ENCODE measurements around the gene KCNT1. TPM values are rescaled to one million over a fixed set of nuclear protein-coding genes. Genes with fewer than 3 reads are reported as not detected.

The KCNT1 gene
- total RNA-seq, 1 donor from 2014 or later: not detected

GRCh38 chr9:135674977-135675376 is 27.0 kb upstream of the KCNT1 start:
- Mint-ChIP-seq H3K4me3 (no peak overlapping the region), H3K9me3 (no peaks in the 10 kb centered on the region), H3K4me1 (no peaks in the 10 kb centered on the region), H3K27ac (no peak overlapping the region), H3K36me3 (ENCODE audit: low read depth) (no peaks in the 10 kb centered on the region), H3K27me3 (no peaks in the 10 kb centered on the region)
- ATAC-seq (ENCODE audit: low read depth) (no peak), DNase-seq (no peak)
- POLR2A ChIA-PET: no interaction called here
- TF ChIP-seq, protein P1, sequence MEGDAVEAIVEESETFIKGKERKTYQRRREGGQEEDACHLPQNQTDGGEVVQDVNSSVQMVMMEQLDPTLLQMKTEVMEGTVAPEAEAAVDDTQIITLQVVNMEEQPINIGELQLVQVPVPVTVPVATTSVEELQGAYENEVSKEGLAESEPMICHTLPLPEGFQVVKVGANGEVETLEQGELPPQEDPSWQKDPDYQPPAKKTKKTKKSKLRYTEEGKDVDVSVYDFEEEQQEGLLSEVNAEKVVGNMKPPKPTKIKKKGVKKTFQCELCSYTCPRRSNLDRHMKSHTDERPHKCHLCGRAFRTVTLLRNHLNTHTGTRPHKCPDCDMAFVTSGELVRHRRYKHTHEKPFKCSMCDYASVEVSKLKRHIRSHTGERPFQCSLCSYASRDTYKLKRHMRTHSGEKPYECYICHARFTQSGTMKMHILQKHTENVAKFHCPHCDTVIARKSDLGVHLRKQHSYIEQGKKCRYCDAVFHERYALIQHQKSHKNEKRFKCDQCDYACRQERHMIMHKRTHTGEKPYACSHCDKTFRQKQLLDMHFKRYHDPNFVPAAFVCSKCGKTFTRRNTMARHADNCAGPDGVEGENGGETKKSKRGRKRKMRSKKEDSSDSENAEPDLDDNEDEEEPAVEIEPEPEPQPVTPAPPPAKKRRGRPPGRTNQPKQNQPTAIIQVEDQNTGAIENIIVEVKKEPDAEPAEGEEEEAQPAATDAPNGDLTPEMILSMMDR (IDR thresholded peaks at IDR 0.05): no peak
- CTCF ChIA-PET: no interaction called here
- intact Hi-C loops (cut with micrococcal nuclease): no loop called here

GRCh38 chr9:135676891-135677290 is 25.1 kb upstream of the KCNT1 start:
- DNase-seq (no peak), ATAC-seq (ENCODE audit: low read depth) (no peak)
- no peaks in the 10 kb centered on the region for H3K9me3 Mint-ChIP-seq
- TF ChIP-seq, protein P1 (IDR thresholded peaks at IDR 0.05): no peak
- no peaks in the 10 kb centered on the region for H3K36me3 Mint-ChIP-seq (ENCODE audit: low read depth)
- no peak overlapping the region for H3K27ac Mint-ChIP-seq
- intact Hi-C loops (cut with micrococcal nuclease): no loop called here
- H3K4me3 Mint-ChIP-seq: no peak overlapping the region
- H3K27me3 Mint-ChIP-seq: no peaks in the 10 kb centered on the region
- POLR2A ChIA-PET: no interaction called here
- CTCF ChIA-PET: no interaction called here
- H3K4me1 Mint-ChIP-seq: no peaks in the 10 kb centered on the region

DNA sequence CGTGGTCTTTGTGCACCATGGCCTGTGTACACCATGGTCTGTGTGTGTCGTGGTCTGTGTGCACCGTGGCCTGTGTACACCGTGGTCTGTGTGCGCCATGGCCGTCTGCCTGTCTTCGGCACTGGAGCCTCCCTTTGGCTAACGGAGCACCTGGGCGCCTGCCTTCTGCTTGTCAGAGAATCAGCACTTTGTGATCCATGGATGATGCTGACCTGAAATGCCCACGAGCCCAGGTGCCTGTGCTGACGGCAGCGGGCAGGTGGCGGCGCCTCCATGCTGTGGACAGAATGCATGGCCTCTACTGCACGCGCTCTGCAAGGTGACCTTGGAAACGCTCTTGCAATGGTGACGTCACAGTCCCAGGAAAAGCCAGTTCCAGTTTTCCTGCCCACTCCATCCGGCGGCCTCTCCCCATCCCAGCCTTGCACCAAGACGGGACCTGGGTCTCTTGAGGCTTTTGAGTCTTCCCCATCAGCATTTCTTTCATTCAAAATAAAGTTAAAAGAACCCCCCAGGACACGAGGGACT is 24.3 kb upstream of the KCNT1 start:
- DNase-seq (no peak), ATAC-seq (ENCODE audit: low read depth) (no peak)
- Mint-ChIP-seq H3K4me1 (no peaks in the 10 kb centered on the region), H3K4me3 (no peak overlapping the region), H3K27me3 (peaks cover 3% of the 10 kb centered on the region), H3K9me3 (no peaks in the 10 kb centered on the region), H3K27ac (no peak overlapping the region), H3K36me3 (ENCODE audit: low read depth) (no peaks in the 10 kb centered on the region)
- ChIA-PET POLR2A (no interaction called here), CTCF (no interaction called here)
- TF ChIP-seq, protein P1 (IDR thresholded peaks at IDR 0.05): no peak
- intact Hi-C loops (cut with micrococcal nuclease): no loop called here

DNA sequence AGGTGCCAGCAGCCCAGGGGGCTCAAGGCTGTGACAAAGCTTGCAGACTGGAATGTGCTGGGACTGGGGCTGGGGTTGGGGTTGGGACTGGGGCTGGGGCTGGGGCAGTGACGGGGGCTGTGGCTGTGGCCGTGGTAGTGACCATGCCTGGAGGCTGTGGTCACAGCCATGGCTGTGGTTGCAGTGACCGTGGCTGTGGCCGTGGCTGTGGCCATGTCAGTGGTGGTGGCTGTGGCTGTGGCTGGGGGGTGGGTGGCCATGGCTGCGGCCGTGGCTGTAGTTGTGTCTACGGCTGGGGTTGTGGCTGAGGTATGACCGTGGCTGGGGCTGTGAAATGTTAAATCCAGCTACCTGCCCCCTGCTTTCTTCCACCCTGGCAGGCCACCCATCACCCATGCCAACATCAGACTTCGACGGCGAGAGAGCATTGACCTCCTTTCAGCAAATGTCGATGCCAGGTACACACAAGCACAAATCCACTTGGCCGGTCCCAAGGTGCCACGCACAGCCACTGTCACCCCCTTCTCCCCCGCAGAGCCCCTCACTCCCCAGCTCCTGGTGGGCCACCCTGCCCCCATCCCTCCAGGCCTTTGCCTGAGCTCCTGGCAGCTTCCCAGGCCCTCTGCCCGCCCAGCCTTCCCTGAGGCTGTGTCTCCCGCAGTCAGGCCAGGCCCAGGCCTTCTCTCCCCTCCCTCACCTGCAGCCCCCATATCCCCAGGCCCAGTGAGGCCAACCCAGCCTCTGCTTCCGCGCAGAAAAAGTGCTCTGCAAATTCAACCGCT is 23.6 kb upstream of the KCNT1 start:
- no peaks in the 10 kb centered on the region for H3K36me3 Mint-ChIP-seq (ENCODE audit: low read depth)
- intact Hi-C loops (cut with micrococcal nuclease): no loop called here
- no peaks in the 10 kb centered on the region for H3K9me3 Mint-ChIP-seq
- no peaks in the 10 kb centered on the region for H3K4me1 Mint-ChIP-seq
- POLR2A ChIA-PET: no interaction called here
- H3K4me3 Mint-ChIP-seq: no peak overlapping the region
- TF ChIP-seq, protein P1 (IDR thresholded peaks at IDR 0.05): no peak
- H3K27ac Mint-ChIP-seq: no peak overlapping the region
- CTCF ChIA-PET: no interaction called here
- peaks cover 3% of the 10 kb centered on the region for H3K27me3 Mint-ChIP-seq
- ATAC-seq (ENCODE audit: low read depth): no peak
- DNase-seq: no peak

DNA sequence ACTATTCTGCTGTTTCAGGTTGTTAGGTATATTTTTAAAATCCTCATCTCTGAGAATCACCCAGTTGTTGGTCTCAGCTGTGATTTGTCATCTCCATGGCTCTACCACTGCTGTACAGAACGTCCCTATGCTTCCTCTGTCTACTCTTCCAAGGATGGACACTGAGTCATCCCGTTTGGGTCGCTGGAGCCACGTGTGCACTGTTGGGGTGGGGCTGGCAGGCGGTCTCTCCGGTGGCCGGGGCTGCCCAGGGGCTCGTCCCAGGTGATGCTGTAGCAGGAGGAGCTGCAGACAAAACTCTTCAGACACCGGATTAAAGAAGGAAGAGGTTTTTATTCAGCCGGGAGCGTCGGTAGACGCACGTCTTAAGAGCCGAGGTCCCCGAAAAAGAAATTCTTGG is 21.9 kb upstream of the KCNT1 start:
- H3K36me3 Mint-ChIP-seq (ENCODE audit: low read depth): no peaks in the 10 kb centered on the region
- POLR2A ChIA-PET: no interaction called here
- ATAC-seq (ENCODE audit: low read depth): no peak
- CTCF ChIA-PET: no interaction called here
- H3K4me3 Mint-ChIP-seq: no peak overlapping the region
- TF ChIP-seq, protein P1 (IDR thresholded peaks at IDR 0.05): no peak
- H3K4me1 Mint-ChIP-seq: no peaks in the 10 kb centered on the region
- intact Hi-C loops (cut with micrococcal nuclease): no loop called here
- H3K9me3 Mint-ChIP-seq: no peaks in the 10 kb centered on the region
- H3K27me3 Mint-ChIP-seq: peaks cover 3% of the 10 kb centered on the region
- no peak overlapping the region for H3K27ac Mint-ChIP-seq
- DNase-seq: no peak

Data from activated B cell treated with CpG ODN at 0.5 μM for 24 hours (primary cell).